SH-SY5Y (cell line): ENCODE measurements around the gene PCP4.

Experiments
- GATA2 ChIP-seq: IDR thresholded peaks from 2 replicates; pipeline ENCODE4 v1.6.1; 2011; ENCODE audit warnings: mild to moderate bottlenecking, low read depth, low read length
- GATA3 ChIP-seq: IDR thresholded peaks from 2 replicates; pipeline ENCODE4 v1.6.1; 2011; ENCODE audit warnings: low read depth, mild to moderate bottlenecking, low read length, moderate library complexity

DNA sequence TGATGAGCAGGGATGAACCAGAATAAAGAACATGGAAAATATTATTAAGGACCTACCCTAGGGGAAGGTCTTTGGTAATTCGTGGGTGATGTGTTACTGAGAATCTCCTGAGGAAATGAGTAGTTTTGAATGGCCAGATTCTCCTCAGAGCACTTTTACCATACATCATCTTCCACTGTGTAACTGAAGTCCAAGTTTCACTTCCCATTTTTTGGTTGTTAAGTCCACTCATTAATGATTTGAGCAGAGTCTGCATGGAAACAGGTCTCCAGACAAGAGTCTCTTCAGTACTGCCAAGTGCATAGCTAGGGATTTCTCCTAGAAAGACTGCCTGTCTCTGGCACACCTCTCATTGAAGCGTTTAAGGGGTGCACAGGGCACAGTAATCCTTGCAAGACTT, 48.7 kb upstream of the PCP4 start:
- TF ChIP-seq GATA2: no peak
- no peak for TF ChIP-seq GATA3
